HepG2 (cell line): ENCODE data around the gene LIMS2. TPM values are rescaled to one million over a fixed set of nuclear protein-coding genes. Genes with fewer than 3 reads are reported as not detected.

Source experiments
- AGO2 ChIP-seq: fragments of 200-400 bp; formaldehyde crosslinking; optimal IDR thresholded peaks from 2 replicates; pipeline ENCODE3; 2017; ENCODE audit warnings: mild to moderate bottlenecking, low read depth, low read length, moderate library complexity
- ATF7 ChIP-seq, 2 experiments: fragments of 450-650 bp in 1 of 2; sonication (generic) in 1 of 2; formaldehyde crosslinking in 1 of 2; IDR thresholded peaks; 2 replicates each; pipeline versions ENCODE4 v1.4.0 to v1.6.1; 2016 to 2020; ENCODE audit warnings: antibody characterized with exemption in 1 of 2, mild to moderate bottlenecking in 1 of 2, missing genetic modification reagents in 1 of 2
- ATF7-NPFF ChIP-seq: sonication (generic); formaldehyde crosslinking; IDR thresholded peaks from 2 replicates; pipeline ENCODE4 v1.8.1; 2023; ENCODE audit warnings: mild to moderate bottlenecking, low read depth, missing genetic modification reagents, moderate library complexity
- HIVEP1 ChIP-seq: sonication (generic); formaldehyde crosslinking; IDR thresholded peaks from 2 replicates; pipeline ENCODE4 v1.4.0; 2020; ENCODE audit warnings: mild to moderate bottlenecking, missing genetic modification reagents
- HNRNPK ChIP-seq: fragments of 200-400 bp; formaldehyde crosslinking; IDR thresholded peaks from 2 replicates; pipeline ENCODE4 v1.6.1; 2018; ENCODE audit warnings: low read length, low read depth, moderate library complexity, mild to moderate bottlenecking; ENCODE audit not compliant: poor library complexity, severe bottlenecking
- KDM2A ChIP-seq: sonication (generic); formaldehyde crosslinking; IDR thresholded peaks from 2 replicates; pipeline ENCODE4 v1.4.0; 2020; ENCODE audit warnings: low read depth, missing genetic modification reagents, borderline replicate concordance
- KLF15 ChIP-seq: sonication (generic); formaldehyde crosslinking; IDR thresholded peaks from 2 replicates; pipeline ENCODE4 v1.8.1; 2023; ENCODE audit warnings: borderline replicate concordance, mild to moderate bottlenecking, inconsistent platforms, missing genetic modification reagents, mixed read lengths
- MXI1 ChIP-seq: IDR thresholded peaks from 3 replicates; pipeline ENCODE4 v1.6.1; 2012; ENCODE audit warnings: low read depth, low read length, inconsistent platforms, borderline replicate concordance
- PPARG ChIP-seq: conservative IDR thresholded peaks from 2 replicates; pipeline ENCODE4 v1.6.1; 2016; ENCODE audit warnings: missing biosample characterization, missing genetic modification reagents
- TMF1 ChIP-seq: sonication (generic); formaldehyde crosslinking; IDR thresholded peaks from 2 replicates; pipeline ENCODE4 v1.8.1; 2022; ENCODE audit warnings: low read depth, missing genetic modification reagents
- YEATS2 ChIP-seq: sonication (generic); formaldehyde crosslinking; IDR thresholded peaks from 2 replicates; pipeline ENCODE4 v1.4.0; 2020; ENCODE audit warnings: missing genetic modification reagents, borderline replicate concordance
- ZNF326 ChIP-seq: sonication (generic); formaldehyde crosslinking; IDR thresholded peaks from 2 replicates; pipeline ENCODE4 v1.4.0; 2020; ENCODE audit warnings: missing genetic modification reagents, borderline replicate concordance
- ZNF34 ChIP-seq: sonication (generic); formaldehyde crosslinking; IDR thresholded peaks from 2 replicates; pipeline ENCODE4 v1.4.0; 2020; ENCODE audit warnings: mild to moderate bottlenecking, missing genetic modification reagents, borderline replicate concordance
- ZNF432 ChIP-seq: sonication (generic); formaldehyde crosslinking; IDR thresholded peaks from 2 replicates; pipeline ENCODE4 v1.5.0; 2020; ENCODE audit warnings: missing genetic modification reagents, mild to moderate bottlenecking, borderline replicate concordance
- ZNF44 ChIP-seq: sonication (generic); formaldehyde crosslinking; IDR thresholded peaks from 2 replicates; pipeline ENCODE4 v1.5.1; 2020; ENCODE audit warnings: mild to moderate bottlenecking, missing genetic modification reagents
- ZNF530 ChIP-seq: sonication (generic); formaldehyde crosslinking; IDR thresholded peaks from 2 replicates; pipeline ENCODE4 v1.5.0; 2020; ENCODE audit warnings: low read depth, mild to moderate bottlenecking, missing genetic modification reagents
- ZNF558 ChIP-seq: sonication (generic); formaldehyde crosslinking; IDR thresholded peaks from 2 replicates; pipeline ENCODE4 v1.9.0; 2022; ENCODE audit warnings: mild to moderate bottlenecking, missing genetic modification reagents, borderline replicate concordance
- ZNF749 ChIP-seq: sonication (generic); formaldehyde crosslinking; IDR thresholded peaks from 2 replicates; pipeline ENCODE4 v1.8.0; 2022; ENCODE audit warnings: mild to moderate bottlenecking, missing genetic modification reagents, moderate library complexity, borderline replicate concordance
- ZNF761 ChIP-seq: sonication (generic); formaldehyde crosslinking; conservative IDR thresholded peaks from 2 replicates; pipeline ENCODE4 v1.4.0; 2020; ENCODE audit warnings: mild to moderate bottlenecking, missing genetic modification reagents
- ZNF891 ChIP-seq: sonication (generic); formaldehyde crosslinking; IDR thresholded peaks from 2 replicates; pipeline ENCODE4 v1.5.0; 2020; ENCODE audit warnings: mild to moderate bottlenecking, missing genetic modification reagents
- ZSCAN9 ChIP-seq: IDR thresholded peaks from 2 replicates; pipeline ENCODE4 v1.6.1; 2016; ENCODE audit warnings: borderline replicate concordance
- polyA plus RNA-seq, 8 experiments: library from polyadenylated mRNA; depleted of rRNA in 3 of 8; stranded (reverse) in 7 of 8; unstranded in 1 of 8; fragments of >200 nt; fragmentation: Illumina TruSeq in 4 of 8; extraction: Trizol in 4 of 8; gene quantifications; 2 replicates each; pipeline versions ENCODE4 v1.2.1 to v1.2.3, GENCODE V29; 2011 to 2016; ENCODE audit warnings: low read depth in 4 of 8, missing spikeins in 1 of 8, mixed read lengths in 1 of 8; ENCODE audit not compliant: insufficient read depth in 1 of 8
- total RNA-seq, 5 experiments: library from RNA; depleted of rRNA; stranded (reverse); fragments of >200 nt; fragmentation: Illumina TruSeq; extraction: Trizol; gene quantifications; 2 replicates each; pipeline ENCODE4 v1.2.3, GENCODE V29; 2016; ENCODE audit warnings: low read depth in 1 of 5
- TF ChIP-seq, protein P1 (sequence below): sonication (generic); formaldehyde crosslinking; IDR thresholded peaks from 2 replicates; pipeline ENCODE4 v1.4.0; 2020; ENCODE audit warnings: missing genetic modification reagents; ENCODE audit errors: not compliant biosample characterization
- TF ChIP-seq, protein P2 (sequence below): sonication (generic); formaldehyde crosslinking; IDR thresholded peaks from 2 replicates; pipeline ENCODE4 v1.8.0; 2022; ENCODE audit warnings: missing genetic modification reagents, mild to moderate bottlenecking, inconsistent platforms, borderline replicate concordance
- TF ChIP-seq, protein P3 (sequence below): sonication (generic); formaldehyde crosslinking; IDR thresholded peaks from 2 replicates; pipeline ENCODE4 v1.4.0; 2020; ENCODE audit warnings: mild to moderate bottlenecking, missing genetic modification reagents
- TF ChIP-seq, protein P4 (sequence below): sonication (generic); formaldehyde crosslinking; conservative IDR thresholded peaks from 2 replicates; pipeline ENCODE4 v1.8.0; 2022; ENCODE audit warnings: missing genetic modification reagents
- TF ChIP-seq, protein P5 (sequence below): sonication (generic); formaldehyde crosslinking; IDR thresholded peaks from 2 replicates; pipeline ENCODE4 v1.4.0; 2020; ENCODE audit warnings: mild to moderate bottlenecking, missing genetic modification reagents

LIMS2 gene
- total and polyA plus RNA-seq, 2 of the 13 experiments (the other 11 are each of a cell fraction or from before 2014, with no cell fraction given), result 1.0 to 1.9 TPM

DNA sequence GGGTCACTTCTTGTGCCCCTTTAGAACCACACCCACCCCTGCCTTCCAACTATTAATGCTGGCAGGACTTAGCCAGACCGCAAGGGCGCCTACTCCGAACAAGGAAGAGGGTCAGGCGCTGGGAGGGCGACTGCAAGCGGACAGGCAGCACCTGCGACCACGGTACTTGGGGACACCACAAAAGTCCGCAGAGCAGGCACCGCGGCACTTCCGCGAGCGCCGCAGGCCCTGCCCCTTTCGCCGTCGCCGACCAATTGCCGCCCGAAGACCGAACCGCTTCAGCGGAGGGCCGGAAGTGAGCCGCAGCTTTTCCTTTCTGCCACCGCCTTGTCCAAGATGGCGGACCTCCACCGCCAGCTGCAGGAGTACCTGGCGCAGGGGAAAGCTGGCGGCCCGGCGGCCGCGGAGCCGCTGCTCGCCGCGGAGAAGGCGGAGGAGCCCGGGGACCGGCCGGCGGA, 25.9 kb upstream of the LIMS2 start, which contains the start of gene SFT2D3 (continued):
- TF ChIP-seq, protein P1, sequence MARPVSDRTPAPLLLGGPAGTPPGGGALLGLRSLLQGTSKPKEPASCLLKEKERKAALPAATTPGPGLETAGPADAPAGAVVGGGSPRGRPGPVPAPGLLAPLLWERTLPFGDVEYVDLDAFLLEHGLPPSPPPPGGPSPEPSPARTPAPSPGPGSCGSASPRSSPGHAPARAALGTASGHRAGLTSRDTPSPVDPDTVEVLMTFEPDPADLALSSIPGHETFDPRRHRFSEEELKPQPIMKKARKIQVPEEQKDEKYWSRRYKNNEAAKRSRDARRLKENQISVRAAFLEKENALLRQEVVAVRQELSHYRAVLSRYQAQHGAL (CRISPR knock-in tag), result no peak
- TF ChIP-seq YEATS2 (CRISPR knock-in tag) (peak; percentile 54; the same call in 1 of the 2 replicates), KDM2A (CRISPR knock-in tag) (peak; percentile 94; the same call in 1 of the 2 replicates), ZNF432 (no peak), ATF7 (IDR thresholded peaks at IDR 0.05) (no peak), ATF7 (CRISPR knock-in tag; IDR thresholded peaks at IDR 0.05) (no peak), PPARG (CRISPR knock-in tag) (peak; percentile 30; the same call in 1 of the 2 replicates), ATF7-NPFF (CRISPR knock-in tag) (peak; percentile 91), TMF1 (peak; percentile 8), HIVEP1 (CRISPR knock-in tag) (peak; percentile 63), ZNF558 (CRISPR knock-in tag) (no peak), HNRNPK (no peak), KLF15 (CRISPR knock-in tag) (peak; percentile 88; the same call in 1 of the 2 replicates), ZNF761 (CRISPR knock-in tag) (peak; percentile 85; the same call in 1 of the 2 replicates), ZNF530 (no peak), ZNF326 (CRISPR knock-in tag) (no peak; the same call in 1 of the 2 replicates), ZNF749 (CRISPR knock-in tag) (no peak), ZSCAN9 (CRISPR knock-in tag) (peak; percentile 96), MXI1 (peak; percentile 84; the same call in 1 of the 3 replicates), AGO2 (peak; percentile 44), ZNF34 (CRISPR knock-in tag) (peak; percentile 84; the same call in 1 of the 2 replicates), ZNF44 (no peak), ZNF891 (peak; percentile 5; the same call in 1 of the 2 replicates)
- TF ChIP-seq, protein P2, sequence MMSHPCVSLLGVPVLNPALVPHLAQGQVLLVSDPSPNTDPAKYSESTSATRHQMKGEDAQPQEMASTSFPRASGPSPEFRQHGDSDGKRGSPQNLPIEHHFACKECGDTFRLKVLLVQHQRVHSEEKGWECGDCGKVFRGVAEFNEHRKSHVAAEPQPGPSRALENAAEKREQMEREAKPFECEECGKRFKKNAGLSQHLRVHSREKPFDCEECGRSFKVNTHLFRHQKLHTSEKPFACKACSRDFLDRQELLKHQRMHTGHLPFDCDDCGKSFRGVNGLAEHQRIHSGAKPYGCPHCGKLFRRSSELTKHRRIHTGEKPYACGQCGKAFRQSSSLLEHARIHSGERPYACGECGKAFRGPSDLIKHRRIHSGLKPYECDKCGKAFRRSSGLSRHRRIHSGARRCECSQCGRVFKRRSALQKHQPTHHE (CRISPR knock-in tag), result peak; percentile 74
- TF ChIP-seq, protein P3, sequence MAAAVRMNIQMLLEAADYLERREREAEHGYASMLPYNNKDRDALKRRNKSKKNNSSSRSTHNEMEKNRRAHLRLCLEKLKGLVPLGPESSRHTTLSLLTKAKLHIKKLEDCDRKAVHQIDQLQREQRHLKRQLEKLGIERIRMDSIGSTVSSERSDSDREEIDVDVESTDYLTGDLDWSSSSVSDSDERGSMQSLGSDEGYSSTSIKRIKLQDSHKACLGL (CRISPR knock-in tag), result peak; percentile 25; the same call in 1 of the 2 replicates
- TF ChIP-seq, protein P4, sequence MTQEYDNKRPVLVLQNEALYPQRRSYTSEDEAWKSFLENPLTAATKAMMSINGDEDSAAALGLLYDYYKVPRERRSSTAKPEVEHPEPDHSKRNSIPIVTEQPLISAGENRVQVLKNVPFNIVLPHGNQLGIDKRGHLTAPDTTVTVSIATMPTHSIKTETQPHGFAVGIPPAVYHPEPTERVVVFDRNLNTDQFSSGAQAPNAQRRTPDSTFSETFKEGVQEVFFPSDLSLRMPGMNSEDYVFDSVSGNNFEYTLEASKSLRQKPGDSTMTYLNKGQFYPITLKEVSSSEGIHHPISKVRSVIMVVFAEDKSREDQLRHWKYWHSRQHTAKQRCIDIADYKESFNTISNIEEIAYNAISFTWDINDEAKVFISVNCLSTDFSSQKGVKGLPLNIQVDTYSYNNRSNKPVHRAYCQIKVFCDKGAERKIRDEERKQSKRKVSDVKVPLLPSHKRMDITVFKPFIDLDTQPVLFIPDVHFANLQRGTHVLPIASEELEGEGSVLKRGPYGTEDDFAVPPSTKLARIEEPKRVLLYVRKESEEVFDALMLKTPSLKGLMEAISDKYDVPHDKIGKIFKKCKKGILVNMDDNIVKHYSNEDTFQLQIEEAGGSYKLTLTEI (CRISPR knock-in tag), result no peak; the same call in 1 of the 2 replicates
- TF ChIP-seq, protein P5, sequence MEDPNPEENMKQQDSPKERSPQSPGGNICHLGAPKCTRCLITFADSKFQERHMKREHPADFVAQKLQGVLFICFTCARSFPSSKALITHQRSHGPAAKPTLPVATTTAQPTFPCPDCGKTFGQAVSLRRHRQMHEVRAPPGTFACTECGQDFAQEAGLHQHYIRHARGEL, result no peak
